Suprapubic skin (tissue), 4 donors: ENCODE results near the gene FARS2. TPM values are rescaled to one million over a fixed set of nuclear protein-coding genes. Genes with fewer than 3 reads are reported as not detected.

Experiments
- DNase-seq, 2 donors: peaks; one replicate each; pipeline ENCODE4 v3.0.0-alpha.2; 2019; ENCODE audit warnings: low spot score in 2 of 2
- H3K27ac ChIP-seq: fragments of 200-600 bp; sonication (generic); one replicate; pipeline ENCODE4 v1.5.1; 2019
- H3K27me3 ChIP-seq: fragments of 200-600 bp; sonication (generic); one replicate; pipeline ENCODE4 v1.5.1; 2019
- H3K36me3 ChIP-seq: fragments of 200-600 bp; sonication (generic); one replicate; pipeline ENCODE4 v1.5.1; 2019
- H3K4me1 ChIP-seq: fragments of 200-600 bp; sonication (generic); one replicate; pipeline ENCODE4 v1.5.1; 2019
- H3K4me3 ChIP-seq: fragments of 200-600 bp; sonication (generic); one replicate; pipeline ENCODE4 v1.5.1; 2019; ENCODE audit warnings: mild to moderate bottlenecking
- H3K9me3 ChIP-seq: fragments of 200-600 bp; sonication (generic); one replicate; pipeline ENCODE4 v1.5.1; 2019
- CTCF ChIP-seq, 2 donors: fragments of 200-600 bp in 1 of 2; fragments of 450-650 bp in 1 of 2; sonication (generic) in 1 of 2; IDR thresholded peaks; one replicate each; pipeline ENCODE4 v1.5.1; 2016 to 2019; ENCODE audit warnings: antibody characterized with exemption in 2 of 2, mild to moderate bottlenecking in 1 of 2, moderate library complexity in 1 of 2
- EP300 ChIP-seq: sonication (generic); formaldehyde crosslinking; IDR thresholded peaks from one replicate; pipeline ENCODE4 v1.6.1; 2017; ENCODE audit warnings: antibody characterized with exemption
- POLR2A ChIP-seq, 2 donors: fragments of 450-650 bp; IDR thresholded peaks; one replicate each; pipeline ENCODE4 v1.6.1; 2017; ENCODE audit warnings: antibody characterized with exemption in 2 of 2, mild to moderate bottlenecking in 2 of 2, moderate library complexity in 2 of 2
- POLR2AphosphoS5 ChIP-seq, 3 donors: sonication (generic); formaldehyde crosslinking; IDR thresholded peaks; one replicate each; pipeline ENCODE4 v1.6.1; 2017; ENCODE audit warnings: antibody characterized with exemption in 3 of 3
- whole genome bisulfite sequencing: methylation state at CpG from one replicate; pipeline ENCODE4 v1.1.5; 2018; 5-methylcytosine and 5-hydroxymethylcytosine counted together
- total RNA-seq, 4 donors: library from RNA; depleted of rRNA; stranded (reverse); fragments of >200 nt; gene quantifications; one replicate each; pipeline ENCODE4 v1.1.0, GENCODE V29; 2016

Gene FARS2
- total RNA-seq, 4 donors from 2014 or later: 15.0 to 22.4 (median 20.1) TPM

- no peak overlapping the region for H3K27ac ChIP-seq
- H3K36me3 ChIP-seq: peaks cover 2% of the 10 kb centered on the region
- WGBS: 100% methylated on average over 2 of the region's 2 CpGs
- no peak for TF ChIP-seq POLR2AphosphoS5 (IDR thresholded peaks at IDR 0.05)
- H3K9me3 ChIP-seq: no peaks in the 10 kb centered on the region
- no peaks in the 10 kb centered on the region for H3K27me3 ChIP-seq
- no peak overlapping the region for H3K4me3 ChIP-seq
- peaks cover 6% of the 10 kb centered on the region for H3K4me1 ChIP-seq
- DNase-seq: no peak
Measured at GRCh38 chr6:5767471-5767870, 506.2 kb downstream of the FARS2 start.

- no peak overlapping the region for H3K4me3 ChIP-seq
- WGBS: 95% methylated on average over 7 of the region's 7 CpGs
- TF ChIP-seq POLR2AphosphoS5 (IDR thresholded peaks at IDR 0.05) (no peak), EP300 (no peak), CTCF (IDR thresholded peaks at IDR 0.05) (no peak), POLR2A (IDR thresholded peaks at IDR 0.05) (no peak)
Measured at GRCh38 chr6:5771211-5771610, 509.9 kb downstream of the FARS2 start.

GRCh38 chr6:5771759-5772390, 510.6 kb downstream of the FARS2 start:
- no peak overlapping the region for H3K27ac ChIP-seq
- peaks cover 8% of the 10 kb centered on the region for H3K36me3 ChIP-seq
- H3K4me3 ChIP-seq: no peak overlapping the region
- no peak for DNase-seq
- TF ChIP-seq POLR2AphosphoS5 (IDR thresholded peaks at IDR 0.05) (no peak), CTCF (IDR thresholded peaks at IDR 0.05) (no peak), POLR2A (IDR thresholded peaks at IDR 0.05) (no peak), EP300 (no peak)
- no peaks in the 10 kb centered on the region for H3K9me3 ChIP-seq
- no peaks in the 10 kb centered on the region for H3K27me3 ChIP-seq
- H3K4me1 ChIP-seq: no peaks in the 10 kb centered on the region
- 82% methylated on average over 6 of the region's 6 CpGs for WGBS

More at GRCh38 chr6:5771211-5771610, 509.9 kb downstream of the FARS2 start:
- no peak for DNase-seq
- no peak overlapping the region for H3K27ac ChIP-seq
- H3K4me1 ChIP-seq: no peaks in the 10 kb centered on the region
- H3K36me3 ChIP-seq: peaks cover 8% of the 10 kb centered on the region
- H3K27me3 ChIP-seq: no peaks in the 10 kb centered on the region
- H3K9me3 ChIP-seq: no peaks in the 10 kb centered on the region

GRCh38 chr6:5772408-5773120, 511.3 kb downstream of the FARS2 start:
- no peak for TF ChIP-seq POLR2AphosphoS5 (IDR thresholded peaks at IDR 0.05)
- no peak for TF ChIP-seq CTCF (IDR thresholded peaks at IDR 0.05)
- no peak for TF ChIP-seq EP300
- TF ChIP-seq POLR2A (IDR thresholded peaks at IDR 0.05): no peak
- 95% methylated on average over 11 of the region's 11 CpGs for WGBS
- Histone ChIP-seq H3K27ac (no peak overlapping the region), H3K4me1 (no peaks in the 10 kb centered on the region), H3K27me3 (no peaks in the 10 kb centered on the region), H3K36me3 (peaks cover 8% of the 10 kb centered on the region), H3K4me3 (no peak overlapping the region), H3K9me3 (no peaks in the 10 kb centered on the region)
- DNase-seq: no peak

- peaks cover 8% of the 10 kb centered on the region for H3K36me3 ChIP-seq
- WGBS: 89% methylated on average over 6 of the region's 6 CpGs
- H3K4me1 ChIP-seq: no peaks in the 10 kb centered on the region
- H3K27me3 ChIP-seq: no peaks in the 10 kb centered on the region
- TF ChIP-seq CTCF (IDR thresholded peaks at IDR 0.05): no peak
- no peak for TF ChIP-seq EP300
- no peak for TF ChIP-seq POLR2AphosphoS5 (IDR thresholded peaks at IDR 0.05)
- TF ChIP-seq POLR2A (IDR thresholded peaks at IDR 0.05): no peak
- no peak overlapping the region for H3K27ac ChIP-seq
- no peak overlapping the region for H3K4me3 ChIP-seq
- no peak for DNase-seq
- no peaks in the 10 kb centered on the region for H3K9me3 ChIP-seq
Measured at GRCh38 chr6:5776104-5776503, 514.8 kb downstream of the FARS2 start.
